D721Med (cell line): ENCODE data around the gene PGBD4.

Experiments
- DNase-seq: peaks from one replicate; pipeline ENCODE4 v3.0.0; 2011; ENCODE audit warnings: low spot score; ENCODE audit not compliant: insufficient read length
- FAIRE-seq: peaks from 2 replicates; lab custom pipeline; 2011; peaks lifted over from hg19 to GRCh38; lab: Jason Lieb, UNC
- TF ChIP-seq, protein P1 (sequence below): IDR thresholded peaks from 2 replicates; pipeline ENCODE4 v1.5.1; 2012; ENCODE audit warnings: mild to moderate bottlenecking, control low read depth; ENCODE audit not compliant: insufficient read depth; ENCODE audit errors: missing control alignments

PGBD4 gene

DNA sequence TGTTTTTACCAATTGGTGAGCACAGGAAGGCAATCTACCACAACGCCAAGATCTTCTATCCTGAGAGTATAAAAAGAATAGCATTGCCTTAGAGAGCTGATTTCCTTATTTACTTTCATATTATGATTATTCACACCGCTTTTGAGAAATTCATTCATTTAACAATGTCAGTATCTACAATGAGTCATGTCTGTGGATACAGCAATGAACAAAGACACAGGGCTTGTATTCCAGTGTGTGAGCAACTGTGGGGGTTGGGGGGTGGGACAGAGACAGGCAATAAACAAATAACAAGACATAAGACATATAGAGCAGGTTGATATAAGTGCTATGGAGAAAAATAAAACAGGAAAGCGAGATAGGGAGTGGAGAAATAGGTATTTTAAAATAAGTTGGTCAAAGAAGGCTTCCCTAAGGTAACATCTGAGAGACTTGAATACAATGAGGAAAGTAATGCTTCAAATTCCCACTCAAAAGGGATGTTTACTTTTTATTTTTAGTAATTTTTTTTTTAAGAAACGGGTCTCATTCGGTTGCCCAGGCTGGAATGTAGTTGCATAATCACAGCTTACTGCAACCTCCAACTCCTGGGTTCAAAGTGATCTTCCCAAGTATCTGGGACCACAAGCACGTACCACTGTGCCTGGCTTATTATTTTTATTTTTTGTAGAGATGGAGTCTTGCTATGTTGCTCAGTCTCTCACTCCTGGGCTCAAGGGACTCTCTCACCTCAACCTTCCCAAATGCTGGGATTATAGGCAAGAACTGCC is 45.7 kb downstream of the PGBD4 start:
- TF ChIP-seq, protein P1, sequence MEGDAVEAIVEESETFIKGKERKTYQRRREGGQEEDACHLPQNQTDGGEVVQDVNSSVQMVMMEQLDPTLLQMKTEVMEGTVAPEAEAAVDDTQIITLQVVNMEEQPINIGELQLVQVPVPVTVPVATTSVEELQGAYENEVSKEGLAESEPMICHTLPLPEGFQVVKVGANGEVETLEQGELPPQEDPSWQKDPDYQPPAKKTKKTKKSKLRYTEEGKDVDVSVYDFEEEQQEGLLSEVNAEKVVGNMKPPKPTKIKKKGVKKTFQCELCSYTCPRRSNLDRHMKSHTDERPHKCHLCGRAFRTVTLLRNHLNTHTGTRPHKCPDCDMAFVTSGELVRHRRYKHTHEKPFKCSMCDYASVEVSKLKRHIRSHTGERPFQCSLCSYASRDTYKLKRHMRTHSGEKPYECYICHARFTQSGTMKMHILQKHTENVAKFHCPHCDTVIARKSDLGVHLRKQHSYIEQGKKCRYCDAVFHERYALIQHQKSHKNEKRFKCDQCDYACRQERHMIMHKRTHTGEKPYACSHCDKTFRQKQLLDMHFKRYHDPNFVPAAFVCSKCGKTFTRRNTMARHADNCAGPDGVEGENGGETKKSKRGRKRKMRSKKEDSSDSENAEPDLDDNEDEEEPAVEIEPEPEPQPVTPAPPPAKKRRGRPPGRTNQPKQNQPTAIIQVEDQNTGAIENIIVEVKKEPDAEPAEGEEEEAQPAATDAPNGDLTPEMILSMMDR = no peak
- DNase-seq = no peak
- no peak for FAIRE-seq

DNA sequence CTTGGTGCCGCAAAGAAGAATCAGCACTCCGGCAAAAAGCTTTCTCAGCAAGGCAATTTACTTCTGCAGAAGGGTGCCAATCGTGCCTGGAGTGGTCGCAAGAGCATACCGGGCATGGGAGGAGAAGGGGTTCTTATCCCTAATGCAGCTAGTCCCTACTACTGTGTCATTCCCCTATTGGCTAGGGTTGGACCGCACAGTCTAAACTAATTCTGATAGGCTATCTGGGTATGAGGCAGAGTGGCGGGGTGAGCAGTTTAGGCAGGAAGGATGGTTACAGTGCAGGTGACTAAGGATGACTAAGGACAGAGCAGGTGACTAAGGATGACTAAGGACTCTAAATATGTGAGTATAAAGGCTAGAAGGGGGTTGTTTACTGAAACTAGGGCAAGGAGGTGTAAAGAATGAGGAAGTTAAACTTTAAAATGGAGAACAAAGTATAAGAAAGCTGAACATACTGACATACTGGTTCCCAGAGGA is 52.9 kb downstream of the PGBD4 start:
- FAIRE-seq = no peak
- no peak for DNase-seq
- TF ChIP-seq, protein P1 = no peak

DNA sequence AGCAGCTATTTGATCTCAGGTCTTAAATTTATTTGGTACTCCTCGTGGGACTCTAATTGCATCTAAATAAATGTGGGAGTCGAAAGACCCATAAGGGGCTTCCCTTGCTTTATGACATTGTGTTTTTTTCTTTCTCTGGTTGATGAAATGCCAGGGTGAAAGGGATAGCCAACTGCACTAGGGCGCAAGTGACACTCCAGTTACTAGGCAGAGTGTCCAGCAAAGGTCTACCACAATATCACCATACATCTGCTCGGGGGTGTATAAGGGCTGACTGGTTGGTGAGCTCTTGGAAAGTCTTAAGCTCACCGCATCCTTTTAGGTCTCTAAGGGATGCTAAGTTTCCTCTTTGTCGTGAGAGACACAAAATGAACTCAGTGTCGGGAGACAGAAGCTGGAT is 54.0 kb downstream of the PGBD4 start:
- no peak for FAIRE-seq
- TF ChIP-seq, protein P1 = no peak
- DNase-seq = no peak
